HG03196 (cell line): Measurements from ENCODE around the gene PTPRK.
"Not testable (repeated sequence)": the region's sequence is repeated elsewhere in the genome, so short reads cannot be mapped to it uniquely, and the experiment has no call there.

Experiments used
- ATAC-seq: cut with Tn5 transposase; IDR thresholded peaks from one replicate; pipeline ENCODE4 v1.9.1; 2021; ENCODE audit not compliant: unreplicated experiment

Gene PTPRK

DNA sequence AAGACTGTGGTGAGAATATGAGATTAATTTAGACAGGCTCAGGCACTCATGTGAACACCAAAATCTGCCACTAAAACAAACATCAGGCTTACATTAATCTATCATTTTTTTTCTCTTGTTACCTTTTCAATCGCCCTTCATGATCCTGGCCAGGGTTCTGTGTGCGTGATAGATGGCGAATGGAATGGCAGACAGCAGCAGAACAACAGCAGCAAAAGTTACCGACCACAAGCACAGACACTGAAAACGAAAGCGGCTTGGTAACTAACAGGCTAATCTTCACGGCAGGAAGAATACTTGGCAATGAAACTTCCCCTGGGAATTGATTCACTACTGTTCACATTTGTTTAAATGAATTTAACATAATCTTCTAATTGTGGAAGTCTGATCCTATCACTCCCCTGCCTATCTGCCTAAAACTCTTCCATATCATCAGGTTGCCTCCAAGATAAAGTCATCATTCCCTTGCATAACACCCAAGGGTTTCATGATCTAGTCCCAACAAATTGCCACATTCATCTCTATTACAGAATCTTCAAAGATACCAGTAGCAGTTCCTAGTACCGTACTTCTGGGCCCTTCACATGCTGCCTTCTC lies 28.7 kb downstream of the PTPRK start:
- ATAC-seq, result no peak

GRCh38 chr6:128491100-128491581 lies 29.3 kb downstream of the PTPRK start:
- no peak for ATAC-seq

DNA sequence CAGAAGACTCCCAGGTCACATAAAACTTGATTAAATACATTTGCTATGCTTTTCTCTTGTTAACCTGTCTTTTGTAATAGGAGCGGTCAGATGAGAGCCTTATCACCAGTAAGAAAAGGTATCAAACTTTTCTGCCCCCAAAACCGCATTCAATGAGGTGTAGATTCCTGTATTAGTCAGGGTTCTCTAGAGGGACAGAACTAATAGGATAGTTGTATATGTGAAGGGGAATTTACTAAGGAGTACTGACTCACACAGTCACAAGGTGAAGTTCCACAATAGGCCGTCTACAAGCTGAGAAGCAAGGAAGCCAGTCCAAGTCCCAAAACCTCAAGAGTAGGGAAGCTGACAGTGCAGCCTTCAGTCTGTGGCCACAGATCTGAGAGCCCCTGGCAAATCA lies 32.7 kb downstream of the PTPRK start:
- no peak for ATAC-seq

- no peak for ATAC-seq
Measured at GRCh38 chr6:128487055-128487454, 33.3 kb downstream of the PTPRK start.

- not testable (repeated sequence) for ATAC-seq
Measured at GRCh38 chr6:128486580-128486979, 33.8 kb downstream of the PTPRK start.

DNA sequence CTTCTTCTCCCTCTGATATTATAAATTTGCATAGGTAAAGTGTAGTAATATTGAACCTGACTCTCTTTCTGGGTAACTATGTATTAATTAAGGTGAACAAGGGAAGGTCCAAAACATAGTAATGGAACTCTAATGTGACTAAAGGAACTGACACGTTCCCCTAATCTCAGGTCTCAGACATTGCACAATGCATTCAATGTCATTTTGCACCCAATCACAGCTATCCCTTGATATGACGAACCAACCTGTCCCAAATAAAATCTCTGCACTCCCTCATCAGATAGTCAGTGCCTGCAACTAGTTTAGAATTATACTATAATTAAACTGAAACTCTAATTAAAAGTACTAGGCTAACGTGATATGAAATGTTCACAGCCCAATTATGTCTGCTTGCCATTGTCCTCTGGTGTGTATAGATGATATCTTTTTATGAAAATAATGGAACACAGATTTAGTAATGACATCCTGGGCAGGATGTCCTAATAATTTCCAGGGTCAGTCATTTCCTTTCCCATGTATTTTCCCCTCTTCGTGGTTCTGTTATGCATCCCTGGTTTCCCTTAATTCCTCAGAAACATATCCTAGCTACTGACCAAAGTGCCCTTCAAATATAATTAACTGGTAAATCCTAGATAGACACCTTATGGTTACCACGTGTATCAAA lies 36.8 kb downstream of the PTPRK start:
- no peak for ATAC-seq

DNA sequence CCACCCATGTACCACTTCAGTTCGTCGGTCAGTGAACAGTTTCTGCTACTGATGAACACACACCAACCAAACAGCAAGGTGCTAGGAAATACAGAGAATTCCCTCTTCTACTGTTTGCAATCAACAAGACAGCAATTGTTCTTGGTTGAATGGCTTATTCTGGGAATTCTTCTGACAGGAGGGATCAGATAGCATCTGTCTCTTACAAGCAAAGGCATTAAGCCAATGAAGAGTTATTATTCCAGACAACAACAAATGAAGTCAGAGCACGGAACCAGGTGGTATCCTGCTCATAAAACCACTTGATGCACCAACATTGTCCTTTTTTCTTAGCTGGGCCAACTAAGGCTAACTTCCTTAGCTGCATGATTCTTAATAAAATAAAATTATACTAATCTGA lies 37.8 kb downstream of the PTPRK start:
- no peak for ATAC-seq

GRCh38 chr6:128479991-128480390 lies 40.4 kb downstream of the PTPRK start:
- ATAC-seq, result no peak

- ATAC-seq, result no peak
Measured at GRCh38 chr6:128479048-128479666, 41.2 kb downstream of the PTPRK start.

- ATAC-seq, result no peak
Measured at GRCh38 chr6:128478230-128479047, 42.0 kb downstream of the PTPRK start.

GRCh38 chr6:128474933-128475332 lies 45.5 kb downstream of the PTPRK start:
- no peak for ATAC-seq

DNA sequence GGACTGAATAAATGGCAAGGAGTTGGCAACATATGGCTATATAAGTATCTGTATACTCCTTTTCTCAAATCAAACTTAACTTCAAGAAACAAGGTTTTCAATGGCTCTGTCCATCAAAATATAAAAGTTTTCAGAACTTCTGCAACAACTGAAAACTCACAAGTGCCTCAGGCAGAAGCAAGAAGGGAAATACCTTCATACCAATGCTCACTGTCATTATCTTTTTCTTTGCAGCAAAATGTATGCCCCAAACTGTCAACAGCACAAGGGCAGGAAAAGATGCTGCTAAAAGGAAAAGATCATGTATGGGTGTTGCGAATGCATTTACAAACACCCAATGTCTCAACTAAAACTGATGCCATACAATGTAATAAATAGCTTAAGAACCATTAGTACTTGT lies 45.9 kb downstream of the PTPRK start:
- no peak for ATAC-seq

DNA sequence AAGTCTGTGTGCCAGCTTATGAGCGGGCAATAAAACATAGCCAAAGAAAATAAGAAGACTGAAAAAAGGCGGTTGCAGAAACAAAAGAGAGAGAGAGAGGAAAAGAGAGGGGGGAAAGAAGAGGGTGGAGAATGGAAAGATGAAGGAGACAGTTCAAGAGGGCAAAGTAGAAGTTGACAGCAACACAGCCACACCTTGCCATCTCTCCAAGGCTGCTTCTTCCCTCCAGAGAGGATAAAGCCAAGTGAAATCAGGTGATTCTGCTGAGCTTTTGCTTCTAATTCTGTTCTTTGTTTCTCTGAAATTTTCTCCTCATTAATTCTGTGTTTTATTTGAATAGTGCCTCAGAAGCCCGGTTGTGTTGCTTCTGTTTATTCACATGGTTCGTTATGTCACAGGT lies 48.5 kb downstream of the PTPRK start:
- ATAC-seq, result no peak

GRCh38 chr6:128465368-128466343 lies 54.7 kb downstream of the PTPRK start:
- ATAC-seq, result no peak

- no peak for ATAC-seq
Measured at GRCh38 chr6:128464790-128465189, 55.6 kb downstream of the PTPRK start.

DNA sequence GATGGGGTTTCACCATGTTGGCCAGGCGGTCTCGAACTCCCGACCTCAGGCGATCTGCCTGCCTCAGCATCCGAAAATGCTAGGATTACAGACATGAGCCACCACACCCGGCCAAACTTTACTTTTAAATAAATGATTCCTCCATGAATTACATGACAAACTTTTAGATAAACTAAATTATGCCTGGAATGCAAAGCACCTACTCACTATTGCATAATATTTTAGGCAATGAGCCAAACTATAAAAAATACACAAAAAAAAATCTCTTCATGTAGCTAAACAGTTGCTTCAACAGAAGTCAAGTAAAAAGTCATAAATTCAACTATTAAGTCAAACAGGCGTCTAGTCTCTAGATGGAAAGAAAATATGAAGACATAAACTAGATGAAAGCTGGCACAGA lies 56.5 kb downstream of the PTPRK start:
- ATAC-seq, result no peak

DNA sequence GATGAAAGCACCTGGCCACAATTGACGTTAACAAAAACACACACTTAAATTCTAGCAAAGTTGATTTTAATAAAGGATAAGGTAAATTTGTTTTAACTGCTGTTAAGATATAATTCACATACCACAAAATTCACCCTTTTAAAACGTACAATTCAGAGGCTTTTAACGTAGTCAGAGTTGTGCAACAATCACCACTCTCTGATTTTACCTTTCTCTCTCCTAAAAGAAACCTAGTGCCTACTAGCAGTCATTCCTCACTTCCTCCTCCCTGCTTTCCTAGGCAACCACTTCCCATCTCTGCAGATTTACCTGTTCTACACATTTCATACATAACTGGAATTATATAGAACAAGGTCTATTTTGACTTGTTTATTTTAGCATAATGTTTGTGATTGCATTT lies 58.9 kb downstream of the PTPRK start:
- no peak for ATAC-seq

DNA sequence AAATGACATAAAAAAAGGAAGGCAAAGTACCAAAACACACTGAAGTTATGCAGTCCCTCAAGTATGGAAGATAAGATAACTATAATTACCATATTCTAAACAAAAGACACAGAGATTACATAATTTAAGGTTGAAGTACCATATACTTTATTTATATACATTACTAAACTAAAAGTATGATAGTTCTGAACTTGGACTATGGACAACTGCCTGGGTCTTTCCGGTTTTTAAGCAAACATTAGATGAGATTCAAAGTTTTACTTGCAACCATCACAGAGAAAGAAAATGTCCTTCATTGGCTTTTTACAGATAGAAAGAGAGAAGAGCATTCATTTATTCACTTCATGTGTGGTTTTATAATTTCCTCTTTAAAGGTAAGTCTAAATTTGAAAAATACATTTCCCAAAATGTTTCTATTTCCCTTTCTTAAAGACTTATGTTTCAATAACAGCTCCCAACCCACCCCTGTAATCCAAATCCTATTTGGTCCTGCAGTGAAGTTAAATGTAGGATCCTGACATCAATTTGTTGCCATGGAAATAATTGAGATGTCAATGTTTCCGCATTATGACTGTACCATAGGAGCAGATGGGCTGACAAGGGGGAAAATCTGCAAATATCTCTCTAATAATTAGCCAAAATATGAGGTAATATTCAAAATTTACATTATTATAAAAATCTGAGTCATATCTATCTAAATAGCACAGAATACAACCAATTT lies 63.7 kb downstream of the PTPRK start:
- no peak for ATAC-seq

DNA sequence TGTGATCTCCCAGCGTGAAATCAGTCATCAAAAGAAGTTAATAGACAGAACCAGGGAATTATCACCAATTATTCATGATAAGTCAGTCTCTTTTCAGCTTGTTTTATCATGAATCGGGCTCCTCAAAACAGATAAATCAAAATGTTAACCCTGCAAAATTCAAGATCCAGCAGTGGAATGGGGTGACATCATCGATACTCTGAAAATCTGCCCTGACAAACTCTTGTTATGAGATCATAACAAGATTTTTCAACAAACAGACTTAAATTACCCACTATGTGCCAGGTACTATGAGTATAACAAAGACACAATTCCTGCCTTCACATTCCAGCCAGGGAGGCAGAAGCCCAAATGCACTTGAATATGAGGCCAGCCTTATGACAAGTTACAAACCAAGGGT lies 64.4 kb downstream of the PTPRK start:
- no peak for ATAC-seq

GRCh38 chr6:128452713-128453112 lies 67.7 kb downstream of the PTPRK start:
- ATAC-seq, result no peak
